Measurements from ENCODE around the gene SLC34A3. TPM values are rescaled to one million over a fixed set of nuclear protein-coding genes. Genes with fewer than 3 reads are reported as not detected.
A peak's percentile ranks its signal among the peaks of the same experiment; 100 is the strongest.

SLC34A3 gene
- total and polyA plus RNA-seq, 2 donors (not counting 3 experiments of a cell fraction or from before 2014, with no cell fraction given), result not detected

DNA sequence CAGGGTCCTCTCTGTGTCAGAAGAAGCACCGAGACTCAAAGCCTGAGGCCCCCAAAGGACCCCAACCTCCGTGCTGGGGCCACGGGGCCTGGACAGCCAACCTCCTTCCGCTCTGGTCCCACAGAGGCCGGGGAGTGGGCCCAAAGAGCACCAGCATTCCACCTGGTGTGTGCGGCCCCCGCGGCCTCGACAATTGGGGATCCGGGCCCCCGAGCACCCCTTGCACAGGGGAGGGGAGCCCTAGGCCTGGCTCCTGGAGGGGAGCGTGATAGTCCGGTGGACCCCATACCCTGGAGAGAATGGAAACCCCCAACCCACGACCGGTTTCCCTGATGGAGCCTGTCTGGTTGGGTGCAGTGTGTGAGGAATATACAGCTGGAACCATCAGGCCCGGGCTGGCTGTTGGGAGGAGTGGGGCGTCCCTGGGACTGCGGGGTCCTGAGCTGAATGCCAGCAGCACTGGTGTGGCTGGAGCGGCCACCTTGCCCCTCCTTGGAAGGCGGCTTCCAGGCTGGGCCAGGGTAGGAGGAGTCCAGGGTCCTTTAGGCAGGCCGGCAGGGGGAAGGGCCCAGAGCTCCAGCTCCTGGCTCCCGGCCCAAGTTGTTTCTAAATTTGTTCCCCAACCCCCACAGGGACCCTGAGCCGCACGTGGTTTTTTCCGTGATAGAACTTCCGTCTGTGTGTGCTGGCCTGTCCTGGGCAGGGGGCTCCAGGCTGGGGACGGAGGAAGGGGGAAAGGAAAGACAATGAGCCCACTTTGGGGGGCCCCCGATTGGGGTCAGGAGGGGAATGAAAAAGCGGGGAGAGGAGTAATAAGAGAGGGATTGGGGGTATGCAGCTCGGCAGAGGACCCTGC, 46.0 kb downstream of the SLC34A3 start:
- POLR2A ChIA-PET, result interaction anchor here (0.7 to 2.0 kb wide), 7 partner anchors 10 to 40 kb away, joined by 3 to 10 read pairs (median 4); partner anchors contain the start of gene TUBB4B
- peak; percentile 59 for FAIRE-seq
- dilution Hi-C loops (cut with MboI; ENCODE audit: extremely low pct_ligation_motif_present, low sequenced_read_pairs) (no loop called here), intact Hi-C loops (cut with micrococcal nuclease) (loop anchor here (1.0 kb wide), 4 partner anchors 7 to 35 kb away; partner anchors contain the start of genes NELFB and TUBB4B)
- H3K4me2 ChIP-seq (ENCODE audit: insufficient read depth, low read length), result peak overlapping the region; percentile 24
- peaks cover 10 to 18% of the 10 kb centered on the region in 2 experiments for H3K36me3 ChIP-seq (ENCODE audit: control insufficient read depth in 2 of 2, extremely low read depth in 1 of 2, insufficient read depth in 2 of 2, low read length in 2 of 2)
- CTCF ChIA-PET, result interaction anchor here (0.6 to 2.7 kb wide), 10 partner anchors 10 to 40 kb away, joined by 3 to 23 read pairs (median 5); partner anchors contain the start of gene NRARP
- H3K4me1 ChIP-seq (ENCODE audit: control insufficient read depth, extremely low read depth, insufficient read depth, low read length), result peaks cover 24% of the 10 kb centered on the region
- peak overlapping the region; percentile 91 for H3K27ac ChIP-seq (ENCODE audit: insufficient read depth, low read depth, low read length)
- H3K4me3 ChIP-seq (replicated peaks in 1 of 3; ENCODE audit: insufficient read depth in 1 of 3, low read depth in 1 of 3, low read length in 3 of 3), result peak overlapping the region in 1 of 3 experiments; percentile 60
- H2AFZ ChIP-seq (ENCODE audit: low read depth, low read length), result no peak overlapping the region
- H3K79me2 ChIP-seq (ENCODE audit: control insufficient read depth, insufficient read depth, low read length), result peaks cover 40% of the 10 kb centered on the region
- TSS peak; percentile 81 for BruUV-seq (replicated peaks)
- no peaks in the 10 kb centered on the region for H3K9me3 ChIP-seq (replicated peaks; ENCODE audit: control insufficient read depth, insufficient read depth, low read length)
- peak overlapping the region; percentile 75 for H3K9ac ChIP-seq (replicated peaks; ENCODE audit: extremely low read depth, insufficient read depth, low read length)
- H3K27me3 ChIP-seq (ENCODE audit: control insufficient read depth in 2 of 2, insufficient read depth in 2 of 2, low read length in 2 of 2), result no peaks in the 10 kb centered on the region
- peak; percentile 45 for DNase-seq (ENCODE audit: low read depth, low spot score)
- H4K20me1 ChIP-seq (replicated peaks; ENCODE audit: control insufficient read depth, extremely low read depth, insufficient read depth, low read length), result no peaks in the 10 kb centered on the region
- TF ChIP-seq POLR2AphosphoS5 (IDR thresholded peaks at IDR 0.05; ENCODE audit: insufficient read depth, low read depth, low read length) (no peak), MAX (IDR thresholded peaks at IDR 0.05; ENCODE audit: insufficient read depth, insufficient read length) (peak; percentile 32), EZH2 (IDR thresholded peaks at IDR 0.05; ENCODE audit: borderline replicate concordance, low read depth, low read length, severe bottlenecking) (no peak), POLR2A (IDR thresholded peaks at IDR 0.05; ENCODE audit: low read depth, low read length) (no peak), CTCF (IDR thresholded peaks at IDR 0.05; ENCODE audit: extremely low read depth in 1 of 2, insufficient read depth in 1 of 2, low read depth in 1 of 2, low read length in 2 of 2) (no peak), FOS (IDR thresholded peaks at IDR 0.05; ENCODE audit: borderline replicate concordance, insufficient read depth, low read length) (no peak), MYC (IDR thresholded peaks at IDR 0.05; ENCODE audit: low read depth, low read length) (no peak)
- H3K9me1 ChIP-seq (replicated peaks; ENCODE audit: control insufficient read depth, extremely low read depth, insufficient read depth, low read length), result no peaks in the 10 kb centered on the region
